SHP77 (cell line): ENCODE measurements around the gene ALKBH5.

ENCODE experiments used
- DNase-seq, 2 experiments: peaks; one replicate each; lab custom pipeline; 2025; lab: John Stamatoyannopoulos, UW

The ALKBH5 gene

GRCh38 chr17:18183334-18184142 is at the start of gene ALKBH5:
ALKBH5 (plus strand) TSS chr17:18183828; CDS start chr17:18184244, 416 bp downstream.
- peak; percentile 100 for DNase-seq

- no peak for DNase-seq
Observed at GRCh38 chr17:18136357-18136756, 47.3 kb upstream of the ALKBH5 start.

GRCh38 chr17:18138065-18138749 is 45.4 kb upstream of the ALKBH5 start:
- DNase-seq: no peak

GRCh38 chr17:18139092-18139491 is 44.5 kb upstream of the ALKBH5 start:
- DNase-seq: no peak

GRCh38 chr17:18139498-18139897 is 44.1 kb upstream of the ALKBH5 start:
- DNase-seq: no peak

GRCh38 chr17:18139949-18140348 is 43.7 kb upstream of the ALKBH5 start:
- DNase-seq: peak; percentile 33 to 60

- no peak for DNase-seq
Observed at GRCh38 chr17:18140648-18141047, 43.0 kb upstream of the ALKBH5 start.

GRCh38 chr17:18141210-18141803 is 42.3 kb upstream of the ALKBH5 start:
- peak; percentile 28 to 70 for DNase-seq

- DNase-seq: no peak
Observed at GRCh38 chr17:18142417-18142816, 41.2 kb upstream of the ALKBH5 start.

GRCh38 chr17:18143044-18143936 is 40.3 kb upstream of the ALKBH5 start:
- DNase-seq: peak; percentile 50 to 69

- no peak for DNase-seq
Observed at GRCh38 chr17:18144261-18144660, 39.4 kb upstream of the ALKBH5 start.

- DNase-seq: no peak
Observed at GRCh38 chr17:18144855-18145254, 38.8 kb upstream of the ALKBH5 start.

- no peak for DNase-seq
Observed at GRCh38 chr17:18145811-18146210, 37.8 kb upstream of the ALKBH5 start.

GRCh38 chr17:18146259-18146658 is 37.4 kb upstream of the ALKBH5 start:
- DNase-seq: no peak

GRCh38 chr17:18146980-18147379 is 36.6 kb upstream of the ALKBH5 start:
- DNase-seq: no peak

- DNase-seq: no peak
Observed at GRCh38 chr17:18148586-18148985, 35.0 kb upstream of the ALKBH5 start.

GRCh38 chr17:18151290-18151689 is 32.3 kb upstream of the ALKBH5 start:
- no peak for DNase-seq

GRCh38 chr17:18155179-18155578 is 28.4 kb upstream of the ALKBH5 start:
- DNase-seq: no peak

GRCh38 chr17:18156171-18156975 is 27.3 kb upstream of the ALKBH5 start:
- DNase-seq: peak in 1 of 2 experiments; percentile 28

GRCh38 chr17:18156976-18157280 is 26.7 kb upstream of the ALKBH5 start:
- no peak for DNase-seq

GRCh38 chr17:18157354-18157985 is 26.2 kb upstream of the ALKBH5 start:
- no peak for DNase-seq
